IMR-90 (cell line): ENCODE results near the gene PLXNA4. TPM values are rescaled to one million over a fixed set of nuclear protein-coding genes. Genes with fewer than 3 reads are reported as not detected.

Source experiments
- ATAC-seq: fragments of 200-7000 bp; cut with Tn5 transposase; 2 replicates; pipeline ENCODE4 v1.9.1; 2020; ENCODE audit warnings: low read depth, mild to moderate bottlenecking, moderate library complexity
- BruUV-seq: library from RNA; stranded (reverse); fragments of 400-500 nt; replicated peaks from 2 replicates; lab custom pipeline; 2021; lab: Mats Ljungman, UMichigan
- CTCF ChIA-PET: fragments of 300-600 bp; formaldehyde crosslinking; extraction: SDS; loops from one replicate; lab custom pipeline; 2021; ENCODE audit warnings: antibody characterized with exemption; lab: Yijun Ruan, JAX
- POLR2A ChIA-PET: fragments of 300-600 bp; sonication (Branson Sonifier 250); formaldehyde crosslinking; loops from one replicate; lab custom pipeline; 2022; ENCODE audit warnings: antibody characterized with exemption; ENCODE audit not compliant: unreplicated experiment; lab: Charles Lee
- DNase-seq: peaks from one replicate; pipeline ENCODE4 v3.0.0; 2013
- H2AFZ ChIP-seq: replicated peaks from 2 replicates; pipeline ENCODE3; 2013; ENCODE audit warnings: low read length, mild to moderate bottlenecking; ENCODE audit not compliant: poor library complexity
- H2AK5ac ChIP-seq: 2 replicates; pipeline ENCODE4 v1.6.1; 2013; ENCODE audit warnings: low read depth, low read length, inconsistent platforms
- H2AK9ac ChIP-seq: replicated peaks from 2 replicates; pipeline ENCODE3; 2013; ENCODE audit warnings: mild to moderate bottlenecking, low read depth, low read length, moderate library complexity; ENCODE audit not compliant: poor library complexity
- H2BK120ac ChIP-seq: 2 replicates; pipeline ENCODE4 v1.6.1; 2013; ENCODE audit warnings: low read depth, low read length, inconsistent platforms
- H2BK15ac ChIP-seq: 3 replicates; pipeline ENCODE4 v1.6.1; 2013; ENCODE audit warnings: low read depth, low read length, inconsistent platforms
- H2BK20ac ChIP-seq: 2 replicates; pipeline ENCODE4 v1.6.1; 2013; ENCODE audit warnings: low read depth, mild to moderate bottlenecking, inconsistent platforms, low read length, moderate library complexity
- H2BK5ac ChIP-seq: 2 replicates; pipeline ENCODE4 v1.6.1; 2013; ENCODE audit warnings: mild to moderate bottlenecking, low read depth, low read length, inconsistent platforms; ENCODE audit not compliant: poor library complexity, severe bottlenecking
- H3K14ac ChIP-seq: replicated peaks from 2 replicates; pipeline ENCODE4 v1.6.1; 2013; ENCODE audit warnings: low read depth, low read length, inconsistent platforms
- H3K18ac ChIP-seq: 2 replicates; pipeline ENCODE4 v1.6.1; 2013; ENCODE audit warnings: low read depth, low read length, control low read depth
- H3K23ac ChIP-seq: 2 replicates; pipeline ENCODE4 v1.6.1; 2013; ENCODE audit warnings: low read depth, low read length, inconsistent platforms
- H3K27ac ChIP-seq: 2 replicates; pipeline ENCODE4 v1.5.1; 2013; ENCODE audit warnings: mild to moderate bottlenecking, control low read depth, low read length; ENCODE audit not compliant: insufficient read depth
- H3K27me3 ChIP-seq: 2 replicates; pipeline ENCODE4 v1.6.1; 2013; ENCODE audit warnings: low read length; ENCODE audit not compliant: control insufficient read depth, insufficient read depth
- H3K36me3 ChIP-seq: 2 replicates; pipeline ENCODE4 v1.6.1; 2013; ENCODE audit warnings: low read length, mixed read lengths; ENCODE audit not compliant: control insufficient read depth, insufficient read depth
- H3K4ac ChIP-seq: 2 replicates; pipeline ENCODE4 v1.6.1; 2013; ENCODE audit warnings: low read depth, low read length, inconsistent platforms
- H3K4me1 ChIP-seq: 2 replicates; pipeline ENCODE4 v1.6.1; 2013; ENCODE audit warnings: low read length, mixed read lengths; ENCODE audit not compliant: control insufficient read depth, insufficient read depth
- H3K4me2 ChIP-seq: 2 replicates; pipeline ENCODE4 v1.6.1; 2013; ENCODE audit warnings: low read depth, mild to moderate bottlenecking, control low read depth, low read length, moderate library complexity
- H3K4me3 ChIP-seq: 2 replicates; pipeline ENCODE4 v1.5.1; 2013; ENCODE audit warnings: low read depth, mild to moderate bottlenecking, control low read depth, low read length, moderate library complexity; ENCODE audit not compliant: insufficient read depth
- H3K56ac ChIP-seq: 2 replicates; pipeline ENCODE4 v1.6.1; 2013; ENCODE audit warnings: low read length, inconsistent platforms; ENCODE audit not compliant: insufficient read depth; ENCODE audit errors: extremely low read depth
- H3K79me1 ChIP-seq, 2 experiments: 2 replicates each; pipeline ENCODE4 v1.6.1; 2013; ENCODE audit warnings: low read length in 2 of 2, inconsistent platforms in 1 of 2, low read depth in 1 of 2
- H3K9ac ChIP-seq: 2 replicates; pipeline ENCODE4 v1.6.1; 2013; ENCODE audit warnings: low read depth, low read length, control low read depth
- H3K9me1 ChIP-seq: 2 replicates; pipeline ENCODE4 v1.6.1; 2013; ENCODE audit warnings: low read length, inconsistent platforms; ENCODE audit not compliant: insufficient read depth
- H3K9me3 ChIP-seq: 2 replicates; pipeline ENCODE4 v1.6.1; 2013; ENCODE audit warnings: low read length; ENCODE audit not compliant: control insufficient read depth, insufficient read depth
- H4K20me1 ChIP-seq: 2 replicates; pipeline ENCODE4 v1.6.1; 2013; ENCODE audit warnings: low read length, inconsistent platforms; ENCODE audit not compliant: insufficient read depth
- H4K5ac ChIP-seq: 2 replicates; pipeline ENCODE4 v1.6.1; 2013; ENCODE audit warnings: mild to moderate bottlenecking, low read depth, low read length, control low read depth
- H4K8ac ChIP-seq, 2 experiments: 2 replicates each; pipeline ENCODE4 v1.6.1; 2013; ENCODE audit warnings: low read depth in 2 of 2, low read length in 2 of 2, control low read depth in 1 of 2, inconsistent platforms in 1 of 2
- H4K91ac ChIP-seq: 2 replicates; pipeline ENCODE4 v1.6.1; 2013; ENCODE audit warnings: low read depth, low read length, inconsistent platforms; ENCODE audit not compliant: insufficient read depth
- BHLHE40 ChIP-seq: fragments of 150-350 bp; IDR thresholded peaks from 2 replicates; pipeline ENCODE4 v1.6.1; 2016; ENCODE audit warnings: mild to moderate bottlenecking, low read depth, low read length
- CEBPB ChIP-seq: IDR thresholded peaks from 2 replicates; pipeline ENCODE4 v1.6.1; 2012; ENCODE audit warnings: low read depth, low read length, improper control_type of control experiment
- CHD1 ChIP-seq: IDR thresholded peaks from 2 replicates; pipeline ENCODE4 v1.6.1; 2012; ENCODE audit warnings: low read depth, low read length, improper control_type of control experiment
- CTCF ChIP-seq: conservative IDR thresholded peaks from 2 replicates; pipeline ENCODE4 v1.5.1; 2012; ENCODE audit warnings: mild to moderate bottlenecking, low read depth, low read length, improper control_type of control experiment
- ELK1 ChIP-seq: fragments of 150-350 bp; IDR thresholded peaks from 2 replicates; pipeline ENCODE4 v1.6.1; 2016; ENCODE audit warnings: low read depth, mild to moderate bottlenecking, low read length, moderate library complexity, borderline replicate concordance
- FOS ChIP-seq: fragments of 150-350 bp; IDR thresholded peaks from 2 replicates; pipeline ENCODE4 v1.6.1; 2016; ENCODE audit warnings: low read depth, low read length
- MAFK ChIP-seq: IDR thresholded peaks from 2 replicates; pipeline ENCODE4 v1.6.1; 2012; ENCODE audit warnings: low read depth, low read length, improper control_type of control experiment
- MAZ ChIP-seq: IDR thresholded peaks from 2 replicates; pipeline ENCODE4 v1.6.1; 2012; ENCODE audit warnings: low read depth, mild to moderate bottlenecking, low read length, improper control_type of control experiment, moderate library complexity, borderline replicate concordance
- NFE2L2 ChIP-seq: fragments of 150-350 bp; IDR thresholded peaks from 2 replicates; pipeline ENCODE4 v1.6.1; 2016; ENCODE audit warnings: low read depth, mild to moderate bottlenecking, low read length
- POLR2A ChIP-seq: IDR thresholded peaks from 2 replicates; pipeline ENCODE4 v1.6.1; 2012; ENCODE audit warnings: mild to moderate bottlenecking, low read depth, low read length
- RAD21 ChIP-seq: IDR thresholded peaks from 2 replicates; pipeline ENCODE4 v1.6.1; 2012; ENCODE audit warnings: low read length, improper control_type of control experiment
- RCOR1 ChIP-seq: IDR thresholded peaks from 2 replicates; pipeline ENCODE4 v1.6.1; 2012; ENCODE audit warnings: mild to moderate bottlenecking, low read length, improper control_type of control experiment; ENCODE audit not compliant: insufficient replicate concordance
- RFX5 ChIP-seq: IDR thresholded peaks from 2 replicates; pipeline ENCODE4 v1.8.0; 2012; ENCODE audit warnings: low read depth, mild to moderate bottlenecking, low read length, moderate library complexity
- SMC3 ChIP-seq: fragments of 150-350 bp; IDR thresholded peaks from 2 replicates; pipeline ENCODE4 v1.6.1; 2016; ENCODE audit warnings: low read depth, mild to moderate bottlenecking, antibody characterized with exemption, low read length, moderate library complexity
- USF2 ChIP-seq: fragments of 150-350 bp; IDR thresholded peaks from 2 replicates; pipeline ENCODE4 v1.6.1; 2017; ENCODE audit warnings: mild to moderate bottlenecking, antibody characterized with exemption, low read length, low read depth
- WGBS, 2 experiments: methylation state at CpG; one replicate each; pipeline versions ENCODE4 v1.1.5 to v1.1.7; 2013; ENCODE audit warnings: missing lambda C conversion rate in 2 of 2; ENCODE audit not compliant: insufficient read length in 1 of 2; ENCODE audit errors: extremely low coverage in 2 of 2; 5-methylcytosine and 5-hydroxymethylcytosine counted together
- dilution Hi-C: fragments of 300-500 bp; cut with HindIII; formaldehyde crosslinking; loops from one replicate; pipeline ENCODE4 v1.14.3; 2018; ENCODE audit warnings: low sequenced_read_pairs; ENCODE audit not compliant: unreplicated experiment
- in situ Hi-C: fragments of 300-500 bp; cut with MboI; formaldehyde crosslinking; loops from 3 replicates; pipeline ENCODE4 v1.14.3; 2019; ENCODE audit warnings: low sequenced_read_pairs, inconsistent platforms, mixed read lengths
- intact Hi-C: fragments of 100-400 bp; cut with micrococcal nuclease; formaldehyde crosslinking; loops from 2 replicates; pipeline ENCODE4 v1.10.0; 2022
- polyA plus RNA-seq, 3 experiments: library from polyadenylated mRNA; depleted of rRNA; stranded (reverse); fragments of >200 nt; gene quantifications; 2 replicates each; pipeline ENCODE4 v1.2.3, GENCODE V29; 2012; ENCODE audit warnings: low replicate concordance in 1 of 3
- total RNA-seq: library from RNA; depleted of rRNA; stranded (reverse); fragments of >200 nt; gene quantifications from 2 replicates; pipeline ENCODE4 v1.2.3, GENCODE V29; 2012

The PLXNA4 gene
- total and polyA plus RNA-seq, 2 of the 4 experiments (the other 2 are of a cell fraction), result under 0.01 TPM

- Histone ChIP-seq H3K4me2 (no peak overlapping the region), H4K91ac (no peak overlapping the region), H2BK15ac (no peak overlapping the region), H3K9me1 (no peaks in the 10 kb centered on the region), H4K8ac (no peak overlapping the region), H4K20me1 (no peaks in the 10 kb centered on the region), H3K18ac (no peak overlapping the region), H3K79me1 (no peaks in the 10 kb centered on the region), H3K9me3 (no peaks in the 10 kb centered on the region), H2AK5ac (no peak overlapping the region), H2BK20ac (no peak overlapping the region), H3K14ac (no peak overlapping the region), H4K5ac (no peak overlapping the region), H3K36me3 (no peaks in the 10 kb centered on the region), H3K23ac (no peak overlapping the region), H3K9ac (no peak overlapping the region), H3K4me1 (no peaks in the 10 kb centered on the region), H3K27me3 (no peaks in the 10 kb centered on the region), H2BK120ac (no peak overlapping the region), H3K27ac (no peak overlapping the region), H2BK5ac (no peak overlapping the region), H3K4ac (no peak overlapping the region), H3K4me3 (no peak overlapping the region), H3K56ac (no peak overlapping the region), H2AFZ (no peak overlapping the region), H2AK9ac (no peak overlapping the region)
- DNase-seq (no peak), ATAC-seq (no peak)
- CTCF ChIA-PET, result no interaction called here
- intact Hi-C loops, result no loop called here
- in situ Hi-C loops, result no loop called here
- dilution Hi-C loops, result no loop called here
- WGBS, 2 experiments, result no CpG with 5 or more reads among the region's 3 CpGs
- TF ChIP-seq MAZ, result no peak
- no peak for TF ChIP-seq BHLHE40
- no peak for TF ChIP-seq RCOR1
- no peak for TF ChIP-seq NFE2L2
- no peak for TF ChIP-seq POLR2A
- TF ChIP-seq RAD21, result no peak
- TF ChIP-seq RFX5, result no peak
- TF ChIP-seq SMC3, result no peak
- no peak for TF ChIP-seq CEBPB
- no peak for TF ChIP-seq ELK1
- TF ChIP-seq CTCF, result no peak
- no peak for TF ChIP-seq USF2
- no peak for TF ChIP-seq MAFK
- no peak for TF ChIP-seq CHD1
- no peak for TF ChIP-seq FOS
- POLR2A ChIA-PET, result no interaction called here
- no TSS peak for BruUV-seq
Measured at GRCh38 chr7:132276234-132276630, 300.0 kb downstream of the PLXNA4 start.
